Nucleus accumbens (tissue), 56 donors: Measurements from ENCODE around the gene EXOSC10.
"Not testable (repeated sequence)": the region's sequence is repeated elsewhere in the genome, so short reads cannot be mapped to it uniquely, and the experiment has no call there.

ENCODE experiments used
- DNase-seq, 56 donors: peaks; one replicate each; lab custom pipeline; 2025; lab: John Stamatoyannopoulos, UW

The EXOSC10 gene

DNA sequence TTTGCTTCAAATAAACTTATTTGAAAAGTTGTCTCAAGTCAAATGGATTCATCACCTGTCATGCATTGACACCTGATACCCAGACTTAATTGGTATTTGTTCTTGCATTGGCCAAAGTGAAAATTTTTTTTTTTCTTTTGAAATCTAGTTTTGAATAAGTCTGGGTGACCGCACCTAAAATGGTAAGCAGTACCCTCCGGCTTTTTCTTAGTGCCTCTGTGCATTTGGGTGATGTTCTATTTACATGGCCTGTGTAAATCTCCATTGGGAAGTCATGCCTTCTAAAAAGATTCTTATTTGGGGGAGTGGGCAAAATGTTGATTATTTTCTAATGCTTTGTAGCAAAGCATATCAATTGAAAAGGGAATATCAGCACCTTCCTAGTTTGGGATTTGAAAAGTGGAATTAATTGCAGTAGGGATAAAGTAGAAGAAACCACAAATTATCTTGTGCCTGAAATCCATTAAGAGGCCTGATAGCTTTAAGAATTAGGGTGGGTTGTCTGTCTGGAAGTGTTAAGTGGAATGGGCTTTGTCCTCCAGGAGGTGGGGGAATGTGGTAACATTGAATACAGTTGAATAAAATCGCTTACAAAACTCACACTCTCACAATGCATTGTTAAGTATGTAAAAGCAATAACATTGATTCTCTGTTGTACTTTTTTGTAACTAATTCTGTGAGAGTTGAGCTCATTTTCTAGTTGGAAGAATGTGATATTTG is 75.4 kb downstream of the EXOSC10 start:
- no peak for DNase-seq

DNA sequence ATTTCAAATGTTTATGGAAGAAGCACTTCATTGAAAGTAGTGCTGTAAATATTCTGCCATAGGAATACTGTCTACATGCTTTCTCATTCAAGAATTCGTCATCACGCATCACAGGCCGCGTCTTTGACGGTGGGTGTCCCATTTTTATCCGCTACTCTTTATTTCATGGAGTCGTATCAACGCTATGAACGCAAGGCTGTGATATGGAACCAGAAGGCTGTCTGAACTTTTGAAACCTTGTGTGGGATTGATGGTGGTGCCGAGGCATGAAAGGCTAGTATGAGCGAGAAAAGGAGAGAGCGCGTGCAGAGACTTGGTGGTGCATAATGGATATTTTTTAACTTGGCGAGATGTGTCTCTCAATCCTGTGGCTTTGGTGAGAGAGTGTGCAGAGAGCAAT is 76.5 kb downstream of the EXOSC10 start:
- no peak for DNase-seq

DNA sequence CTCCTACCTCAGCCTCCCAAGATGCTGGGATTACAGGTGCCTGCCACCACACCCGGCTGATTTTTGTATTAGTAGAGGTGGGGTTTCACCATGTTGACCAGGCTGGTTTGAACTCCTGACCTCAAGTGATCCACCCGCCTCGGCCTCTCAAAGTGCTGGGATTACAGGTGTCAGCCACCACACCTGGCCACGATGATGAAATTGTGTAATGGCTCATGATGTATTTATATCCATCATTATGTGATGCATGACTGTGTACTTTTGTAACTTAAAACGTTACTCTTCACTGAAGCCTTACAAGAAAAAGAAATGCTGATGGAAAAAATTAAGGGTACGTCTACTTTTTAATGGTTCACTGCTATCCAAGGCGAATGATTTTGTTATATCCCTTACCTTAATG is 79.7 kb downstream of the EXOSC10 start:
- DNase-seq = no peak

DNA sequence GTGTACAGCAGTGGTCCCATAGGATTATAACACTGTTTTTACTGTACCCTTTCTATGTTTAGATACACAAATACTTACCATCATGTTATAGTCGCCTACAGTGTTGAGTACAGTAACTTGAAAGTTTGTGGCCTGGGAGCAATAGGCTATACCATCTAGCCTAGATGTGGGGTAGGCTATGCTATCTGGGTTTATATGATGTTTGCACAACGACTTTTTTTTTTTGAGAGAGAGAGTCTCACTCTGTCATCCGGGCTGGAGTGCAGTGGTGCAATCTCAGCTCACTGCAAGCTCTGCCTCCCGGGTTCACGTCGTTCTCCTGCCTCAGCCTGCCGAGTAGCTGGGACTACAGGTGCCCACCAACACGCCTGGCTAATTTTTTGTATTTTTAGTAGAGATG is 80.3 kb downstream of the EXOSC10 start:
- DNase-seq = not testable (repeated sequence)
